Measurements from ENCODE around the gene UAP1L1. TPM values are rescaled to one million over a fixed set of nuclear protein-coding genes. Genes with fewer than 3 reads are reported as not detected.

The UAP1L1 gene
- total RNA-seq, 2 experiments from 2014 or later: 6.7 to 7.7 TPM

DNA sequence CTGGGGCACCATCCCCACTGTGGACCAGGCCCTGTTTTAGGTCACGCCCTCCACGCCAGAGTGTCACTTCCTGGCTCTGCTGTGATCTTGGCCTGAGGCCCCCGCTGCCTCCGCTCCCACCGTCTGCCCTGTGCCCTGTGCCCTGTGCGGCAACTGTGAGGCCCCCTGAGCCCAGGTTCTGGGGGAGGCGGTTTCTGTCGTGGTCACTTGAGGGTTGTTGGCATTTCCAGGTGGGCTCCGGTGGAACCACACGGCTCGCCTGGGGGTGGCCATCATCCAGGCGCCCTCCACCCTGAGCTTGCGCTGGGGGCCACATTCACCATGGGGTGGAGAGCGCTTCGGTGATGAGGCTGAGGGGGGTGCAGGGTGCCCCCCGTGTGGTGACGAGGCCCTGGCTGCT is 30.7 kb downstream of the UAP1L1 start:
- intact Hi-C loops (cut with micrococcal nuclease): no loop called here
- Mint-ChIP-seq H3K27me3 (no peaks in the 10 kb centered on the region), H3K4me3 (no peak overlapping the region), H3K4me1 (ENCODE audit: low read depth) (peaks cover 5% of the 10 kb centered on the region), H3K36me3 (peaks cover 8% of the 10 kb centered on the region), H3K9me3 (no peaks in the 10 kb centered on the region), H3K27ac (no peak overlapping the region)
- DNase-seq: no peak
- ChIA-PET CTCF (interaction anchor here (1.2 to 1.5 kb wide), 3 partner anchors 12 to 129 kb away, joined by 3 to 4 read pairs (median 3); no protein-coding TSS in a partner anchor), POLR2A (interaction anchor here (0.6 to 1.0 kb wide), 2 partner anchors 12 to 325 kb away, joined by 3 read pairs; no protein-coding TSS in a partner anchor)

DNA sequence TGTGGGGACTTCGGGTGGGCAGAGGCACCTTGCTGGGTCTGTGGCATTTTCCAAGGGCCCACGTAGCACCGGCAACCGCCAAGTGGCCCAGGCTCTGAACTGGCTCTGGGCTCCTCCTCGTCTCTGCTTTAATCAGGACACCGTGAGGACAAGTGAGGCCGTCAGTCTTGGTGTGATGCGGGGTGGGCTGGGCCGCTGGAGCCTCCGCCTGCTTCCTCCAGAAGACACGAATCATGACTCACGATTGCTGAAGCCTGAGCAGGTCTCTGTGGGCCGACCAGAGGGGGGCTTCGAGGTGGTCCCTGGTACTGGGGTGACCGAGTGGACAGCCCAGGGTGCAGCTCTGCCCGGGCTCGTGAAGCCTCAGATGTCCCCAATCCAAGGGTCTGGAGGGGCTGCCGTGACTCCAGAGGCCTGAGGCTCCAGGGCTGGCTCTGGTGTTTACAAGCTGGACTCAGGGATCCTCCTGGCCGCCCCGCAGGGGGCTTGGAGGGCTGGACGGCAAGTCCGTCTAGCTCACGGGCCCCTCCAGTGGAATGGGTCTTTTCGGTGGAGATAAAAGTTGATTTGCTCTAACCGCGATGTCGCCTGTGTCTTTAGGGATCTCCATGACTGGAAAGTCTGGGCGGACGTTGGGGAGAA is 31.4 kb downstream of the UAP1L1 start:
- ChIA-PET CTCF (interaction anchor here (0.8 to 1.5 kb wide), 2 partner anchors 13 to 128 kb away, joined by 3 to 4 read pairs; no protein-coding TSS in a partner anchor), POLR2A (no interaction called here)
- H3K9me3 Mint-ChIP-seq: no peaks in the 10 kb centered on the region
- H3K4me3 Mint-ChIP-seq: no peak overlapping the region
- intact Hi-C loops (cut with micrococcal nuclease): no loop called here
- H3K27me3 Mint-ChIP-seq: no peaks in the 10 kb centered on the region
- peaks cover 8% of the 10 kb centered on the region for H3K36me3 Mint-ChIP-seq
- no peak overlapping the region for H3K27ac Mint-ChIP-seq
- H3K4me1 Mint-ChIP-seq (ENCODE audit: low read depth): peaks cover 10% of the 10 kb centered on the region
- no peak for DNase-seq

DNA sequence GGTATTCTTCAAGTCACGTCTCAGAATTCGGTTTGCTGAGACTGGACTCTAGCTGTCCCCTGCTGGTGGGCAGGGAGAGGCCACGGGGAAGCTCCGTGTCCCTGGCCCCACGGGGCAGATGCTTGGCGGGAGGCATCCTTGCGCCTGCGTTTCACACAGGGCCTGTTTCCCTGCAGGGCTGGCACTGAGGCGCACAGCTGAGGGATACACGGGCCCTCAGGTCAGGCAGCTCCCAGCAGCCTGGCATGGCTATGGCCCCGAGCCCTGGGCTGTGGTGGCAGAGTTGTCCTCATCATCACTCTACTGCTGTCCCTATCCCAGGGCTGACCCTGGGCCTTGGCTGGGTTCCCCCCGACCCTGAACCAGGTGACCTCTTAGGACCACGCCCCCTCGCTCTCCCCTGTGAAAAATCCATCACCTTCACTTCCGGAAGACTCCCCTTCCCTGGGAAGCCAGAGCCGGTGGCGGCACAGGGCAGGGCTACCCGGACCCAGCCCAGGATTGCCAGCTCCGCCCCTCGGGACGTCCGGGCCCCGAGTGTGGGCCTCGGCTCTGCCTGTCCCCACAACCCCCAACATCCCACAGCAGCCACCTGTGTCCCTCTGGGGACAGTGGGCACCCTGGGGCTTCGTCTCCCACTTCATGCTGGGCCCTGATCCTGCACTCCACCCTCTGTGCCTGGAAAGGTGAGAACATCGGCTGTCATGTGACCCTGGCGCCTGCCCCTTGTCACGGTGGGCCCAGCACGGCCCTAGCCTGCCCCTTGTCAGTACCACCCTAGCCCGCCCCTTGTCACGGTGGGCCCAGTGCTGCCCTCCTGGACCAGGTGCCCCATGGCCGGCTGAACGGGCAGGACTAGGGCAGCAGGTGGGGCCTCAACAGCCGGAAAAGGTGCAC is 32.2 kb downstream of the UAP1L1 start:
- ChIA-PET POLR2A (no interaction called here), CTCF (interaction anchor here (0.8 to 1.5 kb wide), 2 partner anchors 14 to 127 kb away, joined by 3 to 4 read pairs; no protein-coding TSS in a partner anchor)
- H3K27ac Mint-ChIP-seq: no peak overlapping the region
- H3K4me3 Mint-ChIP-seq: no peak overlapping the region
- H3K9me3 Mint-ChIP-seq: no peaks in the 10 kb centered on the region
- peaks cover 8% of the 10 kb centered on the region for H3K36me3 Mint-ChIP-seq
- H3K27me3 Mint-ChIP-seq: no peaks in the 10 kb centered on the region
- DNase-seq: no peak
- intact Hi-C loops (cut with micrococcal nuclease): no loop called here
- H3K4me1 Mint-ChIP-seq (ENCODE audit: low read depth): peaks cover 10% of the 10 kb centered on the region

DNA sequence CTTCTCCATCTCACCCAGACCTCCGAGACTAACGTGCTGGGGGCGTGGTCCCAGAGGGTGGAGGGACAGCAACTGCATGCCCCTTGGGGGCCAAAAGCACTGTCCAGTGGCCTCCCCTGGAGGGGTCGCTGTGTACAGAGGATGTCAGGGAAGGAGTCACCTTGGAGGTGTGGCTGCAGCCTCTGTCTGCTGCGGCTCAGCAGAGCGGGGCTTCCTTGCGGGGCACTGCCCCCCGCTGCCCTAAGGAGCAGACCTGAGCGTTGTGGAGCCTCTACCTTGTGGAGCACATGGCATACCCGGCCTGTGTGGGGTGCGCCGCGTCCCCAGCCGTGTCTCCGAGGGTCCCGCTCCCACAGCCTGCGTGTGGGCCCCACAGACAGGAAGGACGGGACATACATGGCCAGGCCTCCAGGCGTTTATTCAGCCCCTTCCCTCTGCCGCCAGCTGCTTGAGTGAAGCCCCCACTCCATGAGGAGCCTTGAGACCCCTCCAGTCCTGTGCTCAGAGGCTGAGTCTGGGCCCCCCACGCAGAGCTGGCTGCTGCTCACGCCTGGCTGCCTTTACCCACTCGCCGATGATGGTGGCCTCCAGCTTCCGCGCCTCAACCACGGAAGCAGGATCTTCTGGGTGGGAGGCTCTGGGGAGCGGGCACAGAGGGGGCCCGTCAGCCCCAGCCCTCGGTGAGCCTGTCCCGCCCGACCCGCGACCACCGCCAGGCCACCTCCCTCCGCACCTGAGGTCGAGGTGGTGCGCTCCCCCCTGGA is 33.0 kb downstream of the UAP1L1 start:
- peaks cover 8% of the 10 kb centered on the region for H3K36me3 Mint-ChIP-seq

DNA sequence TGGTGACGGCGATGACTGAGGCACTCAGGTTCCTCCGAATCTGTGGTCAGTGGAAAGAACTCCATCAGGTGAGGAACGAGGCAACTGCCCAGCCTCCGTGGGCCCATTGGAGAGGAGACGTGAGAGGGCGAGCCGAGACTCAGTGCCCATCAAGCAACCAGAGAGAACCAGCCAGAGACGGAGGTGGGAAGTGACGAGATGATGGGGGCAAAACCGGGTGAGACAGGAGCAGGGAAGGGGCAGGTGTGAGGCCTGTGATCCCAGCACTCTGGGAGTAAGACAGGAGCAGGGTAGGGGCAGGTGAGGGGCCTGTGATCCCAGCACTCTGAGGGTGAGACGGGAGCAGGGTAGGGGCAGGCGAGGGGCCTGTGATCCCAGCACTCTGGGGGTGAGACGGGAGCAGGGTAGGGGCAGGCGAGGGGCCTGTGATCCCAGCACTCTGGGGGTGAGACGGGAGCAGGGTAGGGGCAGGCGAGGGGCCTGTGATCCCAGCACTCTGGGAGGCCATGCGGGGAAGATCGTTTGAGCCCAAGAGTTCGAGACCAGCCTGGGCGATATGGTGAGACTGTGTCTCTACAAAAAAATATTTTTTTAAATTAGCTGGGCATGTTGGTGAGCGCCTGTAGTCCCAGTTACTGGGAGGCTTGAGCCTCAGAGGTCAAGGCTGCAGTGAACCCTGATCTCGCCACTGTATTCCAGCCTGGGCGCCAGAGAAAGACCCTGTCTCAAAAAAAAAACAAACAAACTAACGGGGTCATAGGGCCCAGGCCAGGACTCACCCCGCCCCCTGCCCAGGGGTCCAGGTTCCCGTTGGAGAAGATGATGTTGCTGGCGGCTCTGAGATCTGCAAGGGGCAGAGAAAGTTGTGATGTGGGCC is 33.8 kb downstream of the UAP1L1 start:
- no peaks in the 10 kb centered on the region for H3K27me3 Mint-ChIP-seq
- no peak overlapping the region for H3K4me3 Mint-ChIP-seq
- no peak for DNase-seq
- H3K9me3 Mint-ChIP-seq: no peaks in the 10 kb centered on the region
- CTCF ChIA-PET: no interaction called here
- POLR2A ChIA-PET: interaction anchor here (0.7 kb wide), 1 partner anchor 24 kb away, joined by 3 read pairs; the partner anchor contains the start of gene MAN1B1
- H3K4me1 Mint-ChIP-seq (ENCODE audit: low read depth): peaks cover 10% of the 10 kb centered on the region
- H3K36me3 Mint-ChIP-seq: peaks cover 8% of the 10 kb centered on the region
- H3K27ac Mint-ChIP-seq: no peak overlapping the region
- intact Hi-C loops (cut with micrococcal nuclease): no loop called here

More for the DNA sequence above, 33.0 kb downstream of the UAP1L1 start:
- Mint-ChIP-seq H3K9me3 (no peaks in the 10 kb centered on the region), H3K27me3 (no peaks in the 10 kb centered on the region), H3K4me1 (ENCODE audit: low read depth) (peaks cover 10% of the 10 kb centered on the region), H3K27ac (no peak overlapping the region), H3K4me3 (no peak overlapping the region)
- intact Hi-C loops (cut with micrococcal nuclease): no loop called here
- POLR2A ChIA-PET: no interaction called here
- DNase-seq: no peak
- CTCF ChIA-PET: no interaction called here

DNA sequence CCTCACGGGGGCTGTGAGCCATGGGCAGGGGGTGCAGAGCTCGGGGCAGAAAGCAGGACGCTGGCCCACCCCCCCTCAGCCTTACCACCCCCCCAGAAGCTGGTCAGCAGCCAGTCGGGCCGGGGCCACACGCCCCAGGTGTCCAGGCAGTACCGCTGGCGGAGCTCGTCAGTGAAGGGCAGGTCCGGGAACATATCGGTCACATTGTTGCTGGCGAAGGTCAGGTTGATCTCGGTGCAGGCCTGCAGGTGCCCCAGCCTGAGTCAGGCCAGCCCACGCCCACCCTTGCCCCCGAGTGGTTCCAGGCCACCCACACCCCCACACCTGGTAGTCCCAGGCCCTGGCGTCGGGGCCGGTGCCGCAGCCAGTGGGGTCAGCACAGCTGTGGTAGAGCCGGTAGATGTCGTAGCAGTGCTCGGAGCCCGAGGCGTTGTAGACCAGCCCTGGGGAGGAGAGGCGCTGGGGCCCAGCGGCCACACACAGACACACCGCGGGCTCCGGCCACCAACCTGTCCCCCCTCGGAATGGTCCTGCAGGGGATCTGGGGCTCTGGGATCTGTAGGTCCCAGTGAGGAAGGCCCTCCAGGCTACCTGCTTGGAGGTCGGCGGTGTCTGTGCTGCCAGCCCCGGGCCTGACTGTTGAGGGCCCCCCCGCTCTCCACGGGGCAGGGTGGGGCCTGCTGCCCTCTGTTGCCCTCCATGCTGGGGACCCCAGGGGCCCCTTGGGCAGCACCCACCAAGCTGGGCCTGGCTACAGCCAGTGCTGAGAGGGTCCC is 34.7 kb downstream of the UAP1L1 start:
- H3K27ac Mint-ChIP-seq: no peak overlapping the region
- ChIA-PET POLR2A (interaction anchor here (0.6 to 0.7 kb wide), 2 partner anchors 25 to 296 kb away, joined by 3 read pairs; partner anchors contain the start of gene MAN1B1), CTCF (interaction anchor here (1.5 kb wide), 1 partner anchor 16 kb away, joined by 4 read pairs; no protein-coding TSS in a partner anchor)
- H3K9me3 Mint-ChIP-seq: no peaks in the 10 kb centered on the region
- DNase-seq: no peak
- intact Hi-C loops (cut with micrococcal nuclease): no loop called here
- peaks cover 10% of the 10 kb centered on the region for H3K4me1 Mint-ChIP-seq (ENCODE audit: low read depth)
- H3K4me3 Mint-ChIP-seq: no peak overlapping the region
- peaks cover 8% of the 10 kb centered on the region for H3K36me3 Mint-ChIP-seq
- no peaks in the 10 kb centered on the region for H3K27me3 Mint-ChIP-seq

DNA sequence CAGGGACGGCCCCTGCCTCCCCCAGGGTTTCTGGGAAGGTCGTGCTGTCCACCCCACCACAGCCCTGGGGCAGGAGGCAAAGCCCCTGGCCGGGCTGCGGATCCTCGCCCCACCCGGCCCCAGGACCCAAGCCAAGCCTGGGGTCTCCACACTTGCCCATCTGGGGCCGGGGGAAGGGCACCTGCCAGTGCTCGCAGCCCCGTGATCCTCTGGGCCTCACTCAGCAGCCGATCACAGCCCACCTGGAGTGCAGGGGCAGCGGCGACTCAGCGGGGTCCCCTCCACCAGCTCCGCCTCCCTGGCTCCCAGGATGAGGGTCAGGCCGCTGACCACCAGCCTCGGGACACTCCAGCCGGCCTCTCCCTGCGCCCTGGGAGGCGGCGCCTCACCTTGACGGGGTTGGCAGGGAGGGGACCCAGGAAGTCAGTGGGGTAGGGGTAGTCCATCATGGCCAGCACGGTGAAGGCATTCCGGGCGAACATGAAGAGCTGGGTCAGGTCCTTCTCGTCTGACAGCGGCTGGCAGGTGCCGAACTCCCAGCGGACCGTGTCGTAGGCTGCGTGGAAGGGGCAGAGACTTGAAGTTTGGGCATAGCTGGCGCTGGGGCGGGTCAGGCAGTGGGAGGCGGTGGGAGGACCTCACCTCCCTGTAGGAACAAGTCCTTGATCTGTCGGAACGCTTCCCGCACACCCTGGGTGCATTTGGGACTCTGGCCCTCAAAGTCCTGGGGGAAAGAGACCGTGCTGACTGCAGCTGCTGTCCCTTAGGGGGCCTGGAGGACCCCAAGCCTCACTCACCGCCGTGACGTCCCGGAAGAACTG is 35.5 kb downstream of the UAP1L1 start:
- H3K4me1 Mint-ChIP-seq (ENCODE audit: low read depth): peaks cover 10% of the 10 kb centered on the region
- ChIA-PET POLR2A (interaction anchor here (1.2 to 2.1 kb wide), 2 partner anchors 17 to 26 kb away, joined by 5 to 8 read pairs; partner anchors contain the start of gene MAN1B1), CTCF (interaction anchor here (1.3 to 3.0 kb wide), 3 partner anchors 17 to 114 kb away, joined by 4 to 15 read pairs (median 4); partner anchors contain the start of gene RNF224)
- no peak overlapping the region for H3K27ac Mint-ChIP-seq
- peak overlapping the region; percentile 70 for H3K4me3 Mint-ChIP-seq
- H3K9me3 Mint-ChIP-seq: no peaks in the 10 kb centered on the region
- H3K27me3 Mint-ChIP-seq: no peaks in the 10 kb centered on the region
- H3K36me3 Mint-ChIP-seq: peaks cover 8% of the 10 kb centered on the region
- no peak for DNase-seq
- intact Hi-C loops (cut with micrococcal nuclease): no loop called here

DNA sequence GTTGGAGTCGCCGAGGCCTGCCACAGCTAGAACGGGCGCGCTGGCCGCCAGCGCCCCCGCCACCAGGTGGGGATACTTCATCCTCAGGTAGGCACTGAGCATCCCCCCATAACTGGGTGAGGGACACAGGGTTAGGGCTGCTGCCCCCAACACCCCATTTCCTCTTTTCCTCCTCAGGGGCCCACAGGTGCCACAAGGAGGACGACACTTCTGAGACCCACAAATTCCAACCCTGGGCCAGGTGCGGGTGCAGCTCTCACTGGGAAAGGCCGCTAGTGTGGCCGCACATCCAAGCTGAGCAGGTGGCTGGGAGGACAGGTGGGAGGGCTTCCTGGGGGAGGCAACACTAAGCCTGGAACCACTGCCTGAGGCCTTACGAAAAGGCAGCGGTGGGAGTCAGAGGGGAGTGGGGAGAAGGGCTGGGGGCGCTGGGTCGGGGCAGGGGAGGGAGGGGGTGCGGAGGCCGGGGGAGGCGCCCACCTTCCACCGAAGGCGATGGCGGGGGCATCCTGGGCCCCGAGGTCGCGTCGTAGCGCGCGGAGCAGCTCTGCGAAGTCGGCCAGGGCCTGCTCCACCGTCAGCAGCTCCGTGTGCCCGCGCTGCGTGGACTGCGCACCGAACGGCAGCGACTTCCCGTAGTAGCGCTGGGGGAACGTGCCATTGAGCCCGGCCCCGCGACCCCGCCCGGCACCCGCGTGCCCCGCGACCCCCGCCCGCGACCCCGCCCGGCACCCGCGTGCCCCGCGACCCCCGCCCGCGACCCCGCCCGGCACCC is 36.3 kb downstream of the UAP1L1 start:
- POLR2A ChIA-PET: interaction anchor here (0.5 to 2.4 kb wide), 6 partner anchors 16 to 97 kb away, joined by 3 to 12 read pairs (median 4); partner anchors contain the start of genes MAN1B1 and TPRN
- peak overlapping the region; percentile 70 for H3K4me3 Mint-ChIP-seq
- no peak overlapping the region for H3K27ac Mint-ChIP-seq

DNA sequence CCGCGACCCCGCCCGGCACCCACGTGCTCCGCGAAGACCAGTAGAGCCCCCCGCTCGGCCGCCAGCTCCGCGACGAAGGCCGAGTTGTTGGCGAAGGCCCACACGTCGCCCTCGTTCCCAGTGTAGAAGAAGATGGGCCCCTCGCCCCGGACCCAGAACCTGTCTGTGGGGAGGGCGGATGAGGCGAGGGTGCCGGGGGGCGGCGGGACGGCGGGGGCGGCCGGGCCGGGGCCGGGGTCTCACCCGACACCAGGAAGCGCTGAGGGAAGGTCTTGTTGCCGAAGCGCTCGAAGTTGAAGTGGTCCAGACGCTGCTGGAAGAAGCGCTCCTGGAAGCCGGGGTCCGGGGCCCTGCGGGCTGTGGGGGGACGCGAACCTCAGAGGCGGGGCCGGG is 36.9 kb downstream of the UAP1L1 start:
- H3K27ac Mint-ChIP-seq: no peak overlapping the region

More for the DNA sequence above, 36.3 kb downstream of the UAP1L1 start:
- Mint-ChIP-seq H3K9me3 (no peaks in the 10 kb centered on the region), H3K27me3 (no peaks in the 10 kb centered on the region), H3K36me3 (peaks cover 8% of the 10 kb centered on the region), H3K4me1 (ENCODE audit: low read depth) (peaks cover 10% of the 10 kb centered on the region)
- intact Hi-C loops (cut with micrococcal nuclease): loop anchor here (1.0 kb wide), 1 partner anchor 16 kb away; no protein-coding TSS in a partner anchor
- peak; percentile 51 for DNase-seq
- CTCF ChIA-PET: interaction anchor here (0.7 to 3.0 kb wide), 7 partner anchors 18 to 123 kb away, joined by 3 to 15 read pairs (median 4); partner anchors contain the start of genes MAN1B1 and RNF224

More for the DNA sequence above, 36.9 kb downstream of the UAP1L1 start:
- peak overlapping the region; percentile 57 for H3K4me3 Mint-ChIP-seq
- ChIA-PET CTCF (interaction anchor here (0.7 to 3.0 kb wide), 7 partner anchors 18 to 122 kb away, joined by 3 to 15 read pairs (median 4); partner anchors contain the start of genes MAN1B1 and RNF224), POLR2A (interaction anchor here (1.0 to 2.4 kb wide), 7 partner anchors 9 to 575 kb away, joined by 3 to 12 read pairs (median 5); partner anchors contain the start of genes MAN1B1, TPRN and TUBB4B)
- no peak for DNase-seq
- peaks cover 5% of the 10 kb centered on the region for H3K36me3 Mint-ChIP-seq
- intact Hi-C loops (cut with micrococcal nuclease): loop anchor here (1.0 kb wide), 1 partner anchor 15 kb away; no protein-coding TSS in a partner anchor
- H3K4me1 Mint-ChIP-seq (ENCODE audit: low read depth): peaks cover 15% of the 10 kb centered on the region
- no peaks in the 10 kb centered on the region for H3K9me3 Mint-ChIP-seq
- H3K27me3 Mint-ChIP-seq: no peaks in the 10 kb centered on the region
